HepG2 (cell line): ENCODE data around the gene SNAI3. TPM values are rescaled to one million over a fixed set of nuclear protein-coding genes. Genes with fewer than 3 reads are reported as not detected.

Source experiments
- ARID3A ChIP-seq: IDR thresholded peaks from 2 replicates; pipeline ENCODE4 v1.6.1; 2012; ENCODE audit warnings: low read depth, low read length, improper control_type of control experiment
- EED ChIP-seq: sonication (generic); formaldehyde crosslinking; IDR thresholded peaks from 2 replicates; pipeline ENCODE4 v1.5.0; 2020; ENCODE audit warnings: mild to moderate bottlenecking, missing genetic modification reagents
- IRF9 ChIP-seq: sonication (generic); formaldehyde crosslinking; IDR thresholded peaks from 2 replicates; pipeline ENCODE4 v1.8.0; 2022; ENCODE audit warnings: missing genetic modification reagents, mild to moderate bottlenecking, borderline replicate concordance
- JUNB ChIP-seq: sonication (generic); formaldehyde crosslinking; IDR thresholded peaks from 2 replicates; pipeline ENCODE4 v1.8.0; 2022; ENCODE audit warnings: missing genetic modification reagents, mild to moderate bottlenecking, borderline replicate concordance
- KLF6 ChIP-seq: IDR thresholded peaks from 2 replicates; pipeline ENCODE4 v1.8.0; 2016; ENCODE audit warnings: missing biosample characterization, missing genetic modification reagents
- MED13 ChIP-seq: sonication (generic); formaldehyde crosslinking; IDR thresholded peaks from 2 replicates; pipeline ENCODE4 v1.5.0; 2020; ENCODE audit warnings: missing genetic modification reagents
- NKX3-1 ChIP-seq: sonication (generic); formaldehyde crosslinking; IDR thresholded peaks from 2 replicates; pipeline ENCODE4 v1.5.0; 2020; ENCODE audit warnings: missing genetic modification reagents
- RERE ChIP-seq: IDR thresholded peaks from 2 replicates; pipeline ENCODE4 v1.6.1; 2016; ENCODE audit warnings: low read depth, missing genetic modification reagents, missing compliant biosample characterization
- SIN3B ChIP-seq: fragments of 150-350 bp; IDR thresholded peaks from 2 replicates; pipeline ENCODE4 v1.6.1; 2014; ENCODE audit warnings: low read length
- TP53 ChIP-seq: sonication (generic); formaldehyde crosslinking; conservative IDR thresholded peaks from 2 replicates; pipeline ENCODE4 v1.4.0; 2020; ENCODE audit warnings: missing genetic modification reagents
- ZBTB10 ChIP-seq: sonication (generic); formaldehyde crosslinking; IDR thresholded peaks from 2 replicates; pipeline ENCODE4 v1.4.0; 2020; ENCODE audit warnings: missing genetic modification reagents, borderline replicate concordance
- ZFY ChIP-seq: sonication (generic); formaldehyde crosslinking; IDR thresholded peaks from 2 replicates; pipeline ENCODE4 v1.4.0; 2020; ENCODE audit warnings: missing genetic modification reagents
- ZNF512 ChIP-seq: sonication (generic); formaldehyde crosslinking; IDR thresholded peaks from 2 replicates; pipeline ENCODE4 v1.4.0; 2020; ENCODE audit warnings: mild to moderate bottlenecking, missing genetic modification reagents
- polyA plus RNA-seq, 8 experiments: library from polyadenylated mRNA; depleted of rRNA in 3 of 8; stranded (reverse) in 7 of 8; unstranded in 1 of 8; fragments of >200 nt; fragmentation: Illumina TruSeq in 4 of 8; extraction: Trizol in 4 of 8; gene quantifications; 2 replicates each; pipeline versions ENCODE4 v1.2.1 to v1.2.3, GENCODE V29; 2011 to 2016; ENCODE audit warnings: low read depth in 4 of 8, missing spikeins in 1 of 8, mixed read lengths in 1 of 8; ENCODE audit not compliant: insufficient read depth in 1 of 8
- total RNA-seq, 5 experiments: library from RNA; depleted of rRNA; stranded (reverse); fragments of >200 nt; fragmentation: Illumina TruSeq; extraction: Trizol; gene quantifications; 2 replicates each; pipeline ENCODE4 v1.2.3, GENCODE V29; 2016; ENCODE audit warnings: low read depth in 1 of 5

SNAI3 gene
- total and polyA plus RNA-seq, 2 of the 13 experiments (the other 11 are each of a cell fraction or from before 2014, with no cell fraction given), result 0.09 to 0.18 TPM

- TF ChIP-seq TP53 (CRISPR knock-in tag) (peak; percentile 28; the same call in 1 of the 2 replicates), ZBTB10 (CRISPR knock-in tag) (no peak; the same call in none of the 2 replicates), RERE (no peak), MED13 (CRISPR knock-in tag) (peak; percentile 37; the same call in 1 of the 2 replicates), IRF9 (CRISPR knock-in tag) (peak; percentile 87), SIN3B (no peak), ZNF512 (no peak), NKX3-1 (CRISPR knock-in tag) (peak; percentile 93; the same call in 1 of the 2 replicates), ARID3A (peak; percentile 14; the same call in 1 of the 2 replicates), JUNB (CRISPR knock-in tag) (no peak), EED (CRISPR knock-in tag) (0 out of 2 replicates have a peak, but pooled peaks have one; percentile 72), ZFY (peak; percentile 94), KLF6 (CRISPR knock-in tag) (peak; percentile 87; the same call in 1 of the 2 replicates)
These were observed 23.3 kb downstream of the SNAI3 start, which contains the start of gene MVD (continued) for GRCh38 chr16:88662843-88663606.
